K562 (cell line): Measurements from ENCODE around the gene VPS45. TPM values are rescaled to one million over a fixed set of nuclear protein-coding genes. Genes with fewer than 3 reads are reported as not detected.

ENCODE experiments used
- CBX1 ChIP-seq: sonication (generic); IDR thresholded peaks from 2 replicates; pipeline ENCODE4 v1.6.1; 2016; ENCODE audit warnings: antibody characterized with exemption, low read depth, mild to moderate bottlenecking
- GATAD2B ChIP-seq: fragments of 450-650 bp; IDR thresholded peaks from 2 replicates; pipeline ENCODE4 v1.6.1; 2017; ENCODE audit warnings: mild to moderate bottlenecking, borderline replicate concordance
- NUFIP1 ChIP-seq: fragments of 450-650 bp; IDR thresholded peaks from 2 replicates; pipeline ENCODE4 v1.6.1; 2018; ENCODE audit not compliant: partially characterized antibody
- ZKSCAN8 ChIP-seq: fragments of 200-800 bp; sonication (Bioruptor generic); IDR thresholded peaks from 2 replicates; pipeline ENCODE4 v1.6.1; 2016; ENCODE audit warnings: missing genetic modification characterization, missing compliant biosample characterization
- polyA plus RNA-seq, 8 experiments: library from polyadenylated mRNA; depleted of rRNA in 4 of 8; stranded (reverse) in 5 of 8; unstranded in 3 of 8; fragments of >200 nt; fragmentation: Nextera tagmentation in 2 of 8; fragmentation: Illumina TruSeq in 1 of 8; extraction: Ambion mirVana in 2 of 8; extraction: Trizol in 1 of 8; gene quantifications; 2 replicates each; pipeline versions ENCODE4 v1.2.1 to v1.2.3, GENCODE V29; 2011 to 2014; ENCODE audit warnings: inconsistent platforms in 1 of 8, missing spikeins in 1 of 8
- total RNA-seq, 7 experiments: library from RNA; depleted of rRNA in 6 of 7; stranded (reverse); fragments of >200 nt in 6 of 7; fragmentation: Illumina TruSeq in 2 of 7; extraction: Trizol in 2 of 7; gene quantifications; 2 replicates each; pipeline versions ENCODE4 v1.2.1 to v1.2.3, GENCODE V29; 2011 to 2021; ENCODE audit warnings: low replicate concordance in 1 of 7
- TF ChIP-seq, protein P1 (sequence below), 3 experiments: fragments of 200-800 bp in 1 of 3; fragments of 250-450 bp in 1 of 3; fragments of 450-650 bp in 1 of 3; sonication (Bioruptor Pico) in 1 of 3; sonication (Bioruptor generic) in 1 of 3; formaldehyde crosslinking in 1 of 3; IDR thresholded peaks; 2 replicates each; pipeline versions ENCODE4 v1.6.1 to v1.8.0; 2016 to 2022; ENCODE audit warnings: mild to moderate bottlenecking in 2 of 3, missing genetic modification characterization in 2 of 3, missing compliant biosample characterization in 1 of 3, moderate library complexity in 1 of 3
- TF ChIP-seq, protein P2 (sequence below): fragments of 250-450 bp; sonication (Bioruptor Pico); IDR thresholded peaks from 2 replicates; pipeline ENCODE4 v1.5.0; 2021; ENCODE audit warnings: mild to moderate bottlenecking, borderline replicate concordance
- TF ChIP-seq, protein P3 (sequence below): fragments of 250-450 bp; sonication (Bioruptor Pico); IDR thresholded peaks from 2 replicates; pipeline ENCODE4 v1.4.0; 2020
- TF ChIP-seq, protein P4 (sequence below): fragments of 450-650 bp; IDR thresholded peaks from 2 replicates; pipeline ENCODE4 v1.6.1; 2017; ENCODE audit warnings: antibody characterized with exemption, mild to moderate bottlenecking

The VPS45 gene
- total and polyA plus RNA-seq, 9 of the 15 experiments (the other 6 are each of a cell fraction or from before 2014, with no cell fraction given): 17.9 to 48.2 (median 34.4) TPM

DNA sequence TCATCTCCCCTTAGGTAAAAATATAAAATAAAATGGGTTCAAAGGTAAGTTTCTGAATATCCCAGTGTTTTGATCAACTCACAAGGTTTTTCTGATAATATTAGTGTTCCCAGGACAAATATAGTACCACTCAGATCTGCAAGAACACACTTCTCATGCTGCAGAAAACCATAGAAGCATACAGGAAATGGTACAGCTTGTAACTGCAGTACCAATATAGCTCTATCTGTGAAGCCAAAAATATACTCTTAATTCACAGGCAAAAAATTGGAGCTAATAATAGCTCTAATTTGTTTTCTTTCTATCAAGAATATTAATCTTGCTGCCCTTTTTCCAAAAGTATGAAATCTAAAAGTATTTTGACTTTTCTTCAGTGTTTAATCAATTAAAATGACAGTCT, 13.2 kb downstream of the VPS45 start (continued):
- TF ChIP-seq, protein P1, sequence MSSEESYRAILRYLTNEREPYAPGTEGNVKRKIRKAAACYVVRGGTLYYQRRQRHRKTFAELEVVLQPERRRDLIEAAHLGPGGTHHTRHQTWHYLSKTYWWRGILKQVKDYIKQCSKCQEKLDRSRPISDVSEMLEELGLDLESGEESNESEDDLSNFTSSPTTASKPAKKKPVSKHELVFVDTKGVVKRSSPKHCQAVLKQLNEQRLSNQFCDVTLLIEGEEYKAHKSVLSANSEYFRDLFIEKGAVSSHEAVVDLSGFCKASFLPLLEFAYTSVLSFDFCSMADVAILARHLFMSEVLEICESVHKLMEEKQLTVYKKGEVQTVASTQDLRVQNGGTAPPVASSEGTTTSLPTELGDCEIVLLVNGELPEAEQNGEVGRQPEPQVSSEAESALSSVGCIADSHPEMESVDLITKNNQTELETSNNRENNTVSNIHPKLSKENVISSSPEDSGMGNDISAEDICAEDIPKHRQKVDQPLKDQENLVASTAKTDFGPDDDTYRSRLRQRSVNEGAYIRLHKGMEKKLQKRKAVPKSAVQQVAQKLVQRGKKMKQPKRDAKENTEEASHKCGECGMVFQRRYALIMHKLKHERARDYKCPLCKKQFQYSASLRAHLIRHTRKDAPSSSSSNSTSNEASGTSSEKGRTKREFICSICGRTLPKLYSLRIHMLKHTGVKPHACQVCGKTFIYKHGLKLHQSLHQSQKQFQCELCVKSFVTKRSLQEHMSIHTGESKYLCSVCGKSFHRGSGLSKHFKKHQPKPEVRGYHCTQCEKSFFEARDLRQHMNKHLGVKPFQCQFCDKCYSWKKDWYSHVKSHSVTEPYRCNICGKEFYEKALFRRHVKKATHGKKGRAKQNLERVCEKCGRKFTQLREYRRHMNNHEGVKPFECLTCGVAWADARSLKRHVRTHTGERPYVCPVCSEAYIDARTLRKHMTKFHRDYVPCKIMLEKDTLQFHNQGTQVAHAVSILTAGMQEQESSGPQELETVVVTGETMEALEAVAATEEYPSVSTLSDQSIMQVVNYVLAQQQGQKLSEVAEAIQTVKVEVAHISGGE (CRISPR knock-in tag; IDR thresholded peaks at IDR 0.05): no peak
- TF ChIP-seq ZKSCAN8 (CRISPR knock-in tag): no peak
- TF ChIP-seq, protein P2, sequence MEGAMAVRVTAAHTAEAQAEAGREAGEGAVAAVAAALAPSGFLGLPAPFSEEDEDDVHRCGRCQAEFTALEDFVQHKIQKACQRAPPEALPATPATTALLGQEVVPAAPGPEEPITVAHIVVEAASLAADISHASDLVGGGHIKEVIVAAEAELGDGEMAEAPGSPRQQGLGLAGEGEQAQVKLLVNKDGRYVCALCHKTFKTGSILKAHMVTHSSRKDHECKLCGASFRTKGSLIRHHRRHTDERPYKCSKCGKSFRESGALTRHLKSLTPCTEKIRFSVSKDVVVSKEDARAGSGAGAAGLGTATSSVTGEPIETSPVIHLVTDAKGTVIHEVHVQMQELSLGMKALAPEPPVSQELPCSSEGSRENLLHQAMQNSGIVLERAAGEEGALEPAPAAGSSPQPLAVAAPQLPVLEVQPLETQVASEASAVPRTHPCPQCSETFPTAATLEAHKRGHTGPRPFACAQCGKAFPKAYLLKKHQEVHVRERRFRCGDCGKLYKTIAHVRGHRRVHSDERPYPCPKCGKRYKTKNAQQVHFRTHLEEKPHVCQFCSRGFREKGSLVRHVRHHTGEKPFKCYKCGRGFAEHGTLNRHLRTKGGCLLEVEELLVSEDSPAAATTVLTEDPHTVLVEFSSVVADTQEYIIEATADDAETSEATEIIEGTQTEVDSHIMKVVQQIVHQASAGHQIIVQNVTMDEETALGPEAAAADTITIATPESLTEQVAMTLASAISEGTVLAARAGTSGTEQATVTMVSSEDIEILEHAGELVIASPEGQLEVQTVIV: no peak
- TF ChIP-seq, protein P3, sequence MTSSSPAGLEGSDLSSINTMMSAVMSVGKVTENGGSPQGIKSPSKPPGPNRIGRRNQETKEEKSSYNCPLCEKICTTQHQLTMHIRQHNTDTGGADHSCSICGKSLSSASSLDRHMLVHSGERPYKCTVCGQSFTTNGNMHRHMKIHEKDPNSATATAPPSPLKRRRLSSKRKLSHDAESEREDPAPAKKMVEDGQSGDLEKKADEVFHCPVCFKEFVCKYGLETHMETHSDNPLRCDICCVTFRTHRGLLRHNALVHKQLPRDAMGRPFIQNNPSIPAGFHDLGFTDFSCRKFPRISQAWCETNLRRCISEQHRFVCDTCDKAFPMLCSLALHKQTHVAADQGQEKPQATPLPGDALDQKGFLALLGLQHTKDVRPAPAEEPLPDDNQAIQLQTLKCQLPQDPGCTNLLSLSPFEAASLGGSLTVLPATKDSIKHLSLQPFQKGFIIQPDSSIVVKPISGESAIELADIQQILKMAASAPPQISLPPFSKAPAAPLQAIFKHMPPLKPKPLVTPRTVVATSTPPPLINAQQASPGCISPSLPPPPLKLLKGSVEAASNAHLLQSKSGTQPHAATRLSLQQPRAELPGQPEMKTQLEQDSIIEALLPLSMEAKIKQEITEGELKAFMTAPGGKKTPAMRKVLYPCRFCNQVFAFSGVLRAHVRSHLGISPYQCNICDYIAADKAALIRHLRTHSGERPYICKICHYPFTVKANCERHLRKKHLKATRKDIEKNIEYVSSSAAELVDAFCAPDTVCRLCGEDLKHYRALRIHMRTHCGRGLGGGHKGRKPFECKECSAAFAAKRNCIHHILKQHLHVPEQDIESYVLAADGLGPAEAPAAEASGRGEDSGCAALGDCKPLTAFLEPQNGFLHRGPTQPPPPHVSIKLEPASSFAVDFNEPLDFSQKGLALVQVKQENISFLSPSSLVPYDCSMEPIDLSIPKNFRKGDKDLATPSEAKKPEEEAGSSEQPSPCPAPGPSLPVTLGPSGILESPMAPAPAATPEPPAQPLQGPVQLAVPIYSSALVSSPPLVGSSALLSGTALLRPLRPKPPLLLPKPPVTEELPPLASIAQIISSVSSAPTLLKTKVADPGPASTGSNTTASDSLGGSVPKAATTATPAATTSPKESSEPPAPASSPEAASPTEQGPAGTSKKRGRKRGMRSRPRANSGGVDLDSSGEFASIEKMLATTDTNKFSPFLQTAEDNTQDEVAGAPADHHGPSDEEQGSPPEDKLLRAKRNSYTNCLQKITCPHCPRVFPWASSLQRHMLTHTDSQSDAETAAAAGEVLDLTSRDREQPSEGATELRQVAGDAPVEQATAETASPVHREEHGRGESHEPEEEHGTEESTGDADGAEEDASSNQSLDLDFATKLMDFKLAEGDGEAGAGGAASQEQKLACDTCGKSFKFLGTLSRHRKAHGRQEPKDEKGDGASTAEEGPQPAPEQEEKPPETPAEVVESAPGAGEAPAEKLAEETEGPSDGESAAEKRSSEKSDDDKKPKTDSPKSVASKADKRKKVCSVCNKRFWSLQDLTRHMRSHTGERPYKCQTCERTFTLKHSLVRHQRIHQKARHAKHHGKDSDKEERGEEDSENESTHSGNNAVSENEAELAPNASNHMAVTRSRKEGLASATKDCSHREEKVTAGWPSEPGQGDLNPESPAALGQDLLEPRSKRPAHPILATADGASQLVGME (CRISPR knock-in tag): no peak
- TF ChIP-seq CBX1: no peak
- TF ChIP-seq, protein P4, sequence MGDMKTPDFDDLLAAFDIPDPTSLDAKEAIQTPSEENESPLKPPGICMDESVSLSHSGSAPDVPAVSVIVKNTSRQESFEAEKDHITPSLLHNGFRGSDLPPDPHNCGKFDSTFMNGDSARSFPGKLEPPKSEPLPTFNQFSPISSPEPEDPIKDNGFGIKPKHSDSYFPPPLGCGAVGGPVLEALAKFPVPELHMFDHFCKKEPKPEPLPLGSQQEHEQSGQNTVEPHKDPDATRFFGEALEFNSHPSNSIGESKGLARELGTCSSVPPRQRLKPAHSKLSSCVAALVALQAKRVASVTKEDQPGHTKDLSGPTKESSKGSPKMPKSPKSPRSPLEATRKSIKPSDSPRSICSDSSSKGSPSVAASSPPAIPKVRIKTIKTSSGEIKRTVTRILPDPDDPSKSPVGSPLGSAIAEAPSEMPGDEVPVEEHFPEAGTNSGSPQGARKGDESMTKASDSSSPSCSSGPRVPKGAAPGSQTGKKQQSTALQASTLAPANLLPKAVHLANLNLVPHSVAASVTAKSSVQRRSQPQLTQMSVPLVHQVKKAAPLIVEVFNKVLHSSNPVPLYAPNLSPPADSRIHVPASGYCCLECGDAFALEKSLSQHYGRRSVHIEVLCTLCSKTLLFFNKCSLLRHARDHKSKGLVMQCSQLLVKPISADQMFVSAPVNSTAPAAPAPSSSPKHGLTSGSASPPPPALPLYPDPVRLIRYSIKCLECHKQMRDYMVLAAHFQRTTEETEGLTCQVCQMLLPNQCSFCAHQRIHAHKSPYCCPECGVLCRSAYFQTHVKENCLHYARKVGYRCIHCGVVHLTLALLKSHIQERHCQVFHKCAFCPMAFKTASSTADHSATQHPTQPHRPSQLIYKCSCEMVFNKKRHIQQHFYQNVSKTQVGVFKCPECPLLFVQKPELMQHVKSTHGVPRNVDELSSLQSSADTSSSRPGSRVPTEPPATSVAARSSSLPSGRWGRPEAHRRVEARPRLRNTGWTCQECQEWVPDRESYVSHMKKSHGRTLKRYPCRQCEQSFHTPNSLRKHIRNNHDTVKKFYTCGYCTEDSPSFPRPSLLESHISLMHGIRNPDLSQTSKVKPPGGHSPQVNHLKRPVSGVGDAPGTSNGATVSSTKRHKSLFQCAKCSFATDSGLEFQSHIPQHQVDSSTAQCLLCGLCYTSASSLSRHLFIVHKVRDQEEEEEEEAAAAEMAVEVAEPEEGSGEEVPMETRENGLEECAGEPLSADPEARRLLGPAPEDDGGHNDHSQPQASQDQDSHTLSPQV: no peak
- TF ChIP-seq NUFIP1: no peak
- no peak for TF ChIP-seq GATAD2B
